ENCODE data around the gene OR52H1. TPM values are rescaled to one million over a fixed set of nuclear protein-coding genes. Genes with fewer than 3 reads are reported as not detected.

Gene OR52H1
- polyA plus RNA-seq, 3 donors from 2014 or later: not detected

DNA sequence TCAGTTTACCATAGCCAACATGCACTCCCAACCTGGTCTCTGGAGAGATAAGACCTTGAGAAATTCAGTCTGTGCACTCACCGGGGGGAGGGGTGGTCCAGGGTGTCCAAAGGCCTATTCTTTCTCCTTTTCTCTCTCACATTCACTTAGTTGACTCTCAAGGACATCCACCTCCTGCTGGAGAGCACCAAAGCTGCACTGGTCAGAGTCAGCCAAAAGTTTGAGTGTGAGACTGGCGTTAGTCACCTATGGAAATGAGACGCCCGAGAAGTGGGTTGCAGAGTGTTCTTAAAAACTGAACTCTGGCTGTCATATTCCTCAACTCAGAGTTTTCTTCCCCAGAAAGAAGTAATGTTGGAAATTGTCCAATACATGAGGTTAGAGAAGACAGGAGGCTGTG, 26.8 kb downstream of the OR52H1 start:
- peaks cover 0 to 4% (median 0%) of the 10 kb centered on the region in 3 donors for H3K27me3 Mint-ChIP-seq (ENCODE audit: low read depth in 3 of 3)
- no peaks in the 10 kb centered on the region for H3K36me3 Mint-ChIP-seq
- no peak overlapping the region for H3K4me3 Mint-ChIP-seq
- H3K9me3 Mint-ChIP-seq: peaks cover 0 to 2% (median 0%) of the 10 kb centered on the region in 6 donors
- no peaks in the 10 kb centered on the region for H3K4me1 Mint-ChIP-seq
- H3K27ac Mint-ChIP-seq: no peak overlapping the region
- DNase-seq: no peak

DNA sequence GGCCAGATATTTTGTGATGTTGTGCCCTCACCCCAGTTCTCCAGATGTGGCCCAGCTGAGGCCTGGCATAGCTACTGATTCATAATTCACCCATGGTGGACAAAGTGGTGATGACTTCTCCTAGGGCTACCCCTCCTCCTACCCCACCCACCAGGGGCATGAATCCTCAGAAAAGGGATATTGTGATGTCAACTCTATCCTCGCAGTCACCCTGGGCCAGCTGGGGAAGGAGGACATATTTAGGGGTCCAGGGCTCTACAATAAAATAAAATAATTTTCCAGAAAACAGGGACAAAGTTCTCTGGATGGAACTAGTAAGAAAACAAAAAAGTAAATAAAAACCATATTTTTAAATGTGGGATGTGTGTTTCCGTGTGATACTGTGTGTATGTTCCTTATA, 31.7 kb downstream of the OR52H1 start, which contains the start of gene UBQLNL:
Gene UBQLNL, minus strand, starts transcription at position 101 of the 400 bp plus-strand sequence. CDS start 258 bp downstream, outside the sequence.
- peaks cover 0 to 2% (median 0%) of the 10 kb centered on the region in 3 donors for H3K27me3 Mint-ChIP-seq (ENCODE audit: low read depth in 3 of 3)
- no peak within 1 kb of the TSS for H3K4me3 Mint-ChIP-seq
- no peaks in the 10 kb centered on the region for H3K36me3 Mint-ChIP-seq
- no peak for DNase-seq
- no peaks in the 10 kb centered on the region for H3K4me1 Mint-ChIP-seq
- no peak within 1 kb of the TSS for H3K27ac Mint-ChIP-seq
- peaks cover 0 to 2% (median 0%) of the 10 kb centered on the region in 6 donors for H3K9me3 Mint-ChIP-seq

DNA sequence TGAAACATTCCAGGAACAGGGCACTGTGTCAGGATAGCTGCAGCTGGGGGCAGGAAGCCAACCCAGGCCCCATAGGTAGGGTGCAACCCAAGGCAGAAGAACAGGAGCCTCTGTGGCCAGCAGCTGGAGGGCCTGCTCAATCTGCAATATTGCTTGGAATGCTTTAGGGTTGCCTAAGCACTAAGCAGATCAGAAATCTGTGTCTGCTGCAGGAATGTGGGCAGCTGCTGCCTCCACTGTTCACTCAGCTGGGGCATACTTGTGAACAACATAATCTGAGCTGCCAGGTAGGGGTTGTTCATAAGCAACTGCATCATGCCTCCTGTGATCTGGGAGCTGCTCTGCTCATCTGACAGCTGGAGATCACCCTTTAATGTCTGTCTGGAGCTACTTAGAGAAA, 33.5 kb downstream of the OR52H1 start:
- Mint-ChIP-seq H3K27ac (no peak overlapping the region), H3K27me3 (ENCODE audit: low read depth in 3 of 3) (peaks cover 0 to 6% (median 0%) of the 10 kb centered on the region in 3 donors), H3K9me3 (peaks cover 0 to 2% (median 0%) of the 10 kb centered on the region in 6 donors), H3K36me3 (no peaks in the 10 kb centered on the region), H3K4me1 (no peaks in the 10 kb centered on the region), H3K4me3 (no peak overlapping the region)
- no peak for DNase-seq

DNA sequence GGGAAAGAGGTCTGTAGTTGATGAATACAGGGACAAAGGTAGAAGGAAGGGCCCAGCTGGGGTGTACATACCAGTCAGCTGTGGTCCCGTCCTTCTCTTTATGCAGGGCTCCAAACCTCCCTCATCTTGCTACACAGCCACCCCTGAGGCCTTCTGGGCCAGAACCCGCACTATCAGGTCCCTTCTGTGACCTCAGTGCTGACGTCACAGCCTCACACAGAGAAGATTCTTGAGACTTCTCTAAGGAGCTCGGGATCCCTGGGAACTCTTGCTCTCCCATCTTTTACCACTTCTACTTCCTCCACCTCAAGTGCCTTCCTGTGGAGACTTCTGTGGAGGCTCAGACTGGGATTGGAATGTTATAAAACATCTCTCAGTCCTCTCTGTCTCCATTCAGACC, 38.5 kb downstream of the OR52H1 start, which contains the start of gene UBQLN3:
Gene UBQLN3, minus strand, starts transcription at position 155 of the 400 bp plus-strand sequence. CDS start 399 bp downstream, outside the sequence.
- Mint-ChIP-seq H3K4me1 (no peaks in the 10 kb centered on the region), H3K36me3 (no peaks in the 10 kb centered on the region), H3K27me3 (ENCODE audit: low read depth in 3 of 3) (peaks cover 0 to 12% (median 0%) of the 10 kb centered on the region in 3 donors), H3K9me3 (no peaks in the 10 kb centered on the region), H3K4me3 (no peak within 1 kb of the TSS), H3K27ac (no peak within 1 kb of the TSS)
- DNase-seq: no peak

DNA sequence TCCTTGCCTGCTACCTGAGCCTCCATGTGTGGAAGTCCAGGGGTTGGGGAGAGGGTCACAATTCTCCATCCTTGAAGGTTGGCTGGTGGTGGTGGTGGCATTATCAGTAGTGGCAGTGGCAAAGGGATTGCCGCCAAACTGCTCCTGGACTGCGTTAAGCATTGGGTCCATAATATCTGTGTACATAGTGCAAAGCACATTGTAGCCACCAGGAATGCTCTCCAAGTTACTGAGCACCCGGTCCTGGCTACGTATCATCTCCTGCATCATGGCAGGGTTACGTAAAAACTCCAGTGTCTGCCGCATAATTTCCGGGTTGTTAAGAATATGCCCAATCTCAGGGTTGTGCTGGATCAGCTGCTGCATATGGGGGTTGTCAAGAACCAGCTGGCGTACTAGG, 39.7 kb downstream of the OR52H1 start:
- Mint-ChIP-seq H3K27ac (no peak overlapping the region), H3K4me1 (no peaks in the 10 kb centered on the region), H3K36me3 (no peaks in the 10 kb centered on the region), H3K27me3 (ENCODE audit: low read depth in 3 of 3) (peaks cover 0 to 12% (median 0%) of the 10 kb centered on the region in 3 donors), H3K9me3 (no peaks in the 10 kb centered on the region), H3K4me3 (no peak overlapping the region)
- DNase-seq: no peak

DNA sequence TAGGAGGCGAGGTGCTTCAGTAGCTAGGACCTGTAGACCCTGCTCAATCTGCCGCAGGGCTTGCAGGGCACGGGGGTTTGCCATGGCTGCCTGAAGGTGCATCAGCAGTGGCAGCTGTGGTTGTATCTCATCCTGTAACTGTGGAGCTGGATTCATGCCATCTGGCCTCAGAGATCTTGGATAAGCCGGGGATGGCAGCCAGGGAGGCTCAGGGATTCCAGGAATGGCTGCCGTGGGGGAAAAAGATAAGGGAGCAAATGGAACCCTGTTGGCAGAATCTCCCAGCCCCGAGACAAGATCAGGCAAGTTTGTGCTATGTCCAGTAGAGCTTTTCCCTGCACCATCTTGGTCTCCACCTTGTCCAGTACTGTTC, 40.4 kb downstream of the OR52H1 start:
- H3K36me3 Mint-ChIP-seq: no peaks in the 10 kb centered on the region
- H3K27ac Mint-ChIP-seq: no peak overlapping the region
- H3K9me3 Mint-ChIP-seq: no peaks in the 10 kb centered on the region
- peaks cover 0 to 10% (median 0%) of the 10 kb centered on the region in 3 donors for H3K27me3 Mint-ChIP-seq (ENCODE audit: low read depth in 3 of 3)
- no peaks in the 10 kb centered on the region for H3K4me1 Mint-ChIP-seq
- H3K4me3 Mint-ChIP-seq: no peak overlapping the region
- no peak for DNase-seq

DNA sequence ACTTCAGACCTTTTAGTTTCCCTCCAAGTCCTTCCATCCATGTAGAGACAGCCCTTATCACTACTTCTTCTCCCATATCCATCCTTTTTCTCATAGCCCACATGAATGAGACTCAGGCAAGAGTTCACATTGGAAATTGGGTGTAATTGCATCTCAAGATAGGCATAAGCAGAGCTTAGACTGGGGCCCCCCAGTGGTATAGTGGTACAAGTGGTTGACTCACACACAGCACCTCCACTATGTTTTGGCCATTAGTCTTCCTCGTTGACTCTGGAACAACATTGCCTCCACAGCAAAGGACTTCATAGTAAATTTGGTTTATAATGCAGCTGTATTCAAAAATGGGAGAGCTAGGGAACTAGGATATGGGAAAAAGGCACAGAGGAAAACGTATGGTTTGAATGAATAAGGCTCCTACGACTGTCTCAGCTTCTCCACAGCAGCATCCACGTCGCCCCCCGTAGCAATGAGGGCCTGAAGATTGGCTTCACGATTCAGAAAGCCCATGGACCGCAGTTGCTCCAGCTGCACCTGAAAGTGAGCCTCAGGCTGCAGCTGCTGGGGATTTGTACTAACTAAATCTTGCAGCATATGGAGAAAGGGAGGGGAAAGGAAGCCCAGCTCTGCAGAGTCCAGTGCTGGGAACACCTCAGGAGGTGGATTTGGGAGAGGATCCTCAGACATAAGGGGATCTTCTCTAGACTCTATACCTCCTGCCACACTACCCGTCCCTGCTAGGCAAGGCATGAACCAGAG, 41.0 kb downstream of the OR52H1 start:
- Mint-ChIP-seq H3K9me3 (no peaks in the 10 kb centered on the region), H3K27ac (no peak overlapping the region), H3K36me3 (no peaks in the 10 kb centered on the region), H3K4me1 (no peaks in the 10 kb centered on the region), H3K27me3 (ENCODE audit: low read depth in 3 of 3) (peaks cover 0 to 10% (median 0%) of the 10 kb centered on the region in 3 donors), H3K4me3 (no peak overlapping the region)
- DNase-seq: no peak

DNA sequence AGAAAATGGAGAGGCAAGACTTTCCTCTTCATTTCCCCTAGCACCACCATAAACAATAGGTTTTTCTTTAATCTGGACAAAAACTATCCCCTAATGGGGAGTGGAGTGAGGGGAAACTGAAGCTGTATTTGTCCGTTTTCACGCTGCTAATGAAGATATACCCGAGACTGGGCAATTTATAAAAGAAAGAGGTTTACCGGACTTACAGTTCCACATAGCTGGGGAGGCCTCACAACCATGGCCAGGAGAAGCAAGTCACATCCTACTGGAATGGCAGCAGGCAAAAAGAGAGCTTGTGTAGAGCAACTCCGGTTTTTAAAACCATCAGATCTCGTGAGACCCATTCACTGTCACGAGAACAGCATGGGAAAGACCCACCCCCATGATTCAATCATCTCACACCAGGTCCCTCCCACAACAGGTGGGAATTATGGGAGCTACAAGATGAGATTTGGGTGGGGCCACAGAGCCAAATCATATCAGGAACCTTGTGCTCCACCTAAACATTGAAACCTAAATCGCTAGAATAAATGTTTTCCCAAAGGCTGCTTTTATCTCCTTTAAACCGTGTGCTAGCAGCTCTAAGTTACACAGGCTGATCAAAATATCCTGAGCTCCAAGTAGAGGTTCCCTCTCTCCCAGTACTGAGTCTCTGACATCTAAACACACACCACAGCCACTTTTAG, 42.8 kb downstream of the OR52H1 start:
- H3K4me3 Mint-ChIP-seq: no peak overlapping the region
- H3K9me3 Mint-ChIP-seq: no peaks in the 10 kb centered on the region
- H3K36me3 Mint-ChIP-seq: no peaks in the 10 kb centered on the region
- no peaks in the 10 kb centered on the region for H3K4me1 Mint-ChIP-seq
- peaks cover 0 to 6% (median 2%) of the 10 kb centered on the region in 3 donors for H3K27me3 Mint-ChIP-seq (ENCODE audit: low read depth in 3 of 3)
- H3K27ac Mint-ChIP-seq: no peak overlapping the region
- no peak for DNase-seq

DNA sequence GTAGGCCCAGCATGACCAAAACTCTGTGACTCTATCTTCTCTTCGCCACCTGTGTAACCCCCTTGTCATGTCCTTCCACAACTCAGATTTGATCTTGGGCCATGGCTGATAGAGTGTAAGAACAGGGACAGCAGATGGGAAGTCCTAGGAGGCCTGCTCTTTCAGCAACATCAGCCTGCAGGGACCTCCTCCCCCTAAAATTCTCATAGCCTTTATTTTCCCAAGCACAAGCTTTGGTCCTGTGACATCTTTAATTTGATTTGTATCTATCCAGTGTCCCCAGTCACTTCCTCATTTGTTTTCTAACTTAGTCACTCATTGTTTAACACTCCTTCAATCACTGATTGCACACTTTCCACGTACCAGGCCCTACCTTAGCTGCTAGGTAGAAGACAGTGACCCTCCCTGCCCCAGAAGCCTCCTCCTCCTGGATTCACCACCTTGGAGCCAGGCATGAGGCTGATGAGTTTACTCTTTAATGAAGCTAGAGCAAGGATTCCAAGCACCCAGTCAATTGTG, 43.9 kb downstream of the OR52H1 start:
- Mint-ChIP-seq H3K4me3 (no peak overlapping the region), H3K36me3 (no peaks in the 10 kb centered on the region), H3K27ac (no peak overlapping the region), H3K27me3 (ENCODE audit: low read depth in 3 of 3) (peaks cover 0 to 5% (median 2%) of the 10 kb centered on the region in 3 donors), H3K4me1 (no peaks in the 10 kb centered on the region), H3K9me3 (no peaks in the 10 kb centered on the region)
- DNase-seq: no peak

DNA sequence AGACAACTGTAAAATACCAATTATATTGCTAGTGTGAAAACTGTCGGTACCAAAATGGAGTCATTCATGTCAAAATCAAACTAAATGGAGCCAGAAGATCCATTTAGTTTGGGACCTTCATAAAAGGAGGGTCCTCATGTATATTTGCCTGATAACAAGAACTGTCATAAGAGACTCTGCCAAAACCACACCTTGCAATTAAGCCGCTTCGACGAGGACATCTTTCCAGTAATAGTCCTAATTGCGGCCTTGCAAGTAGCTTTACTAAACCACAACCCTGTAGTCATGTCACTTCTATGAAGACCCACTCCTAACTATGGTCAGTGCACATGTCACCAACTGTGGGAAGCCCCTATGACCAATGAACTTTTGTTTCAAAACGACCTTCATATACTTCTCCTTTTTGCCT, 47.9 kb downstream of the OR52H1 start:
- no peak for DNase-seq
- no peaks in the 10 kb centered on the region for H3K4me1 Mint-ChIP-seq
- H3K36me3 Mint-ChIP-seq: no peaks in the 10 kb centered on the region
- H3K27ac Mint-ChIP-seq: no peak overlapping the region
- no peak overlapping the region for H3K4me3 Mint-ChIP-seq
- H3K9me3 Mint-ChIP-seq: no peaks in the 10 kb centered on the region
- peaks cover 0 to 2% (median 0%) of the 10 kb centered on the region in 3 donors for H3K27me3 Mint-ChIP-seq (ENCODE audit: low read depth in 3 of 3)

DNA sequence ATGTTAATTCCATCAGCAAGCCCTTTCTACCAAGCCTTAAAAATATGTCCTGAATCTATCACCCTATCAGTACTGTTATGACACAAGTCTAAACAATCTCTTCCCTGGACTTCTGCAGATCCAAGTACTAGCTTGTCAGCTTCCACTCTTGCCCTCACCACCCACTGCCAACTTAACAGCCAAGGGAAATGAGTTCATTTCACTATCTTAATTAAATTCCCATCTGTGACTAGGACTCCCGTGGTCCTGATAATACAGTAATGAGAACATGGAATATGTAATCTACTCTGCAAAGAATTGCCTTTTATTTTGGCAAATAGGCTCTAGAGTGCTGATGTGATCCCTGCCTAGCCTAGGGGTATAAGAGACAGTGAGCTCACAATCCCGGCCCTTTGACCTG, 48.7 kb downstream of the OR52H1 start:
- H3K27ac Mint-ChIP-seq: no peak overlapping the region
- DNase-seq: no peak
- H3K4me3 Mint-ChIP-seq: no peak overlapping the region
- H3K27me3 Mint-ChIP-seq (ENCODE audit: low read depth in 3 of 3): peaks cover 0 to 2% (median 0%) of the 10 kb centered on the region in 3 donors
- H3K36me3 Mint-ChIP-seq: no peaks in the 10 kb centered on the region
- H3K4me1 Mint-ChIP-seq: no peaks in the 10 kb centered on the region
- no peaks in the 10 kb centered on the region for H3K9me3 Mint-ChIP-seq

Data from immature natural killer cell (primary cell).